Spleen (tissue), 7 donors: ENCODE results near the gene CSK.

ENCODE experiments used
- POLR2A ChIP-seq, 3 donors: fragments of 450-650 bp; IDR thresholded peaks; one replicate each; pipeline ENCODE4 v1.5.1; 2017; ENCODE audit warnings: antibody characterized with exemption in 3 of 3, mild to moderate bottlenecking in 1 of 3
- POLR2AphosphoS5 ChIP-seq, 3 donors: sonication (generic); formaldehyde crosslinking; IDR thresholded peaks; one replicate each; pipeline ENCODE4 v1.5.1; 2017; ENCODE audit warnings: antibody characterized with exemption in 3 of 3
- TF ChIP-seq, protein P1 (sequence below), 11 experiments: fragments of 200-600 bp in 7 of 11; fragments of 450-650 bp in 4 of 11; sonication (generic) in 4 of 11; IDR thresholded peaks in 8 of 11; conservative IDR thresholded peaks in 3 of 11; 1 replicate in 7 of 11; 2 replicates in 4 of 11; pipeline versions ENCODE4 v1.4.0 to v1.8.0; 2016 to 2021; ENCODE audit warnings: antibody characterized with exemption in 11 of 11, inconsistent platforms in 4 of 11, mild to moderate bottlenecking in 1 of 11
- donor health status: DM: no; HTN: no; CAD: no; lungs with moderate emphysema.
- donor health status: DM: no; HTN: no; CAD: no.
- donor health status: DM: no; HTN: no; CAD: no.

DNA sequence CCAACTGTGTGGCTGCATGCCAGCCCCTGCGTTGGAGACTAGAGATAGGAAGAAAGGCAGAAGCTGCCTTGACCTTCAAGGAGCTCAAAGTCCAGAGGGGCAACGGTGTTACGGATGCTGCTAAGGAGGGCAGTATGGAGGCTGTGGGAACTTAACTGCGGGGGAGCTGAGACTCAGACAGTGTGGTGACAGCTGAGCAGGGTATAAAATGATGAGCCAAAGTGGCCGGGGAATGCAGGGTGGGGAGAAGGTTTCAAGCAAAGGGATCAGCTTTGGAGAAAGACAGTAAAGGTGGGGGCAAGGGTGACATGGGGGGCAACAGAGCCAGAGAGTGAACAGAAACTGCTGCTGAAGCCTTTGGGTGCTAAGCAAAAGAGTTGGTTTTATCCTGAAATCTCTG, 39.5 kb upstream of the CSK start:
- TF ChIP-seq, protein P1, sequence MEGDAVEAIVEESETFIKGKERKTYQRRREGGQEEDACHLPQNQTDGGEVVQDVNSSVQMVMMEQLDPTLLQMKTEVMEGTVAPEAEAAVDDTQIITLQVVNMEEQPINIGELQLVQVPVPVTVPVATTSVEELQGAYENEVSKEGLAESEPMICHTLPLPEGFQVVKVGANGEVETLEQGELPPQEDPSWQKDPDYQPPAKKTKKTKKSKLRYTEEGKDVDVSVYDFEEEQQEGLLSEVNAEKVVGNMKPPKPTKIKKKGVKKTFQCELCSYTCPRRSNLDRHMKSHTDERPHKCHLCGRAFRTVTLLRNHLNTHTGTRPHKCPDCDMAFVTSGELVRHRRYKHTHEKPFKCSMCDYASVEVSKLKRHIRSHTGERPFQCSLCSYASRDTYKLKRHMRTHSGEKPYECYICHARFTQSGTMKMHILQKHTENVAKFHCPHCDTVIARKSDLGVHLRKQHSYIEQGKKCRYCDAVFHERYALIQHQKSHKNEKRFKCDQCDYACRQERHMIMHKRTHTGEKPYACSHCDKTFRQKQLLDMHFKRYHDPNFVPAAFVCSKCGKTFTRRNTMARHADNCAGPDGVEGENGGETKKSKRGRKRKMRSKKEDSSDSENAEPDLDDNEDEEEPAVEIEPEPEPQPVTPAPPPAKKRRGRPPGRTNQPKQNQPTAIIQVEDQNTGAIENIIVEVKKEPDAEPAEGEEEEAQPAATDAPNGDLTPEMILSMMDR (IDR thresholded peaks at IDR 0.05 in 8 of 11, conservative IDR thresholded peaks at IDR 0.05 in 3 of 11): no peak
- TF ChIP-seq POLR2A (IDR thresholded peaks at IDR 0.05): no peak
- TF ChIP-seq POLR2AphosphoS5 (IDR thresholded peaks at IDR 0.05): no peak
